K562 (cell line): ENCODE measurements around the gene TSGA10IP. TPM values are rescaled to one million over a fixed set of nuclear protein-coding genes. Genes with fewer than 3 reads are reported as not detected.

ENCODE experiments used
- ATF1 ChIP-seq, 2 experiments: fragments of 450-650 bp in 1 of 2; IDR thresholded peaks; 2 replicates each; pipeline ENCODE4 v1.6.1; 2016; ENCODE audit warnings: missing compliant biosample characterization in 1 of 2, missing genetic modification characterization in 1 of 2
- CBX3 ChIP-seq, 2 experiments: IDR thresholded peaks; 1 replicate in 1 of 2; 2 replicates in 1 of 2; pipeline ENCODE4 v1.6.1; 2012; ENCODE audit warnings: inconsistent platforms in 2 of 2, low read length in 2 of 2, borderline replicate concordance in 1 of 2, control low read depth in 1 of 2
- CHD7 ChIP-seq: fragments of 200-600 bp; sonication (generic); IDR thresholded peaks from one replicate; pipeline ENCODE4 v1.6.1; 2012; ENCODE audit warnings: mild to moderate bottlenecking, low read depth, low read length, inconsistent platforms
- CXXC5 ChIP-seq: fragments of 250-450 bp; sonication (Bioruptor Pico); IDR thresholded peaks from 2 replicates; pipeline ENCODE4 v1.8.0; 2022; ENCODE audit warnings: inconsistent platforms, mild to moderate bottlenecking, moderate library complexity
- DNMT1 ChIP-seq: fragments of 450-650 bp; IDR thresholded peaks from 2 replicates; pipeline ENCODE4 v1.6.1; 2016; ENCODE audit warnings: antibody characterized with exemption, mild to moderate bottlenecking
- ETS2 ChIP-seq: IDR thresholded peaks from 2 replicates; pipeline ENCODE4 v1.6.1; 2016; ENCODE audit warnings: borderline replicate concordance, missing genetic modification characterization, mild to moderate bottlenecking, moderate library complexity, missing compliant biosample characterization; ENCODE audit not compliant: poor library complexity, severe bottlenecking
- HNRNPK ChIP-seq: fragments of 200-400 bp; formaldehyde crosslinking; IDR thresholded peaks from one replicate; pipeline ENCODE4 v1.6.1; 2018; ENCODE audit warnings: mild to moderate bottlenecking, low read depth, low read length; ENCODE audit not compliant: poor library complexity, severe bottlenecking
- JUND ChIP-seq, 2 experiments: IDR thresholded peaks; 2 replicates in 1 of 2; 3 replicates in 1 of 2; pipeline ENCODE4 v1.6.1; 2011; ENCODE audit warnings: borderline replicate concordance in 2 of 2, low read depth in 2 of 2, low read length in 2 of 2, improper control_type of control experiment in 1 of 2, missing biosample characterization in 1 of 2, missing genetic modification characterization in 1 of 2, missing genetic modification reagents in 1 of 2
- MCM2 ChIP-seq: fragments of 450-650 bp; IDR thresholded peaks from 2 replicates; pipeline ENCODE4 v1.6.1; 2017; ENCODE audit warnings: low read depth, mild to moderate bottlenecking
- MTA1 ChIP-seq: fragments of 450-650 bp; IDR thresholded peaks from 2 replicates; pipeline ENCODE4 v1.6.1; 2017; ENCODE audit warnings: borderline replicate concordance
- MYBL2 ChIP-seq, 2 experiments: fragments of 450-650 bp in 1 of 2; sonication (generic) in 1 of 2; formaldehyde crosslinking in 1 of 2; IDR thresholded peaks; 2 replicates each; pipeline versions ENCODE4 v1.6.1 to v1.8.1; 2017 to 2022; ENCODE audit warnings: borderline replicate concordance in 1 of 2, inconsistent platforms in 1 of 2, low read depth in 1 of 2, mild to moderate bottlenecking in 1 of 2, missing genetic modification reagents in 1 of 2, moderate library complexity in 1 of 2
- RFX7 ChIP-seq: fragments of 250-450 bp; sonication (Bioruptor Pico); IDR thresholded peaks from 2 replicates; pipeline ENCODE4 v1.5.1; 2021; ENCODE audit warnings: mild to moderate bottlenecking
- TBL1XR1 ChIP-seq, 2 experiments: IDR thresholded peaks; 2 replicates each; pipeline ENCODE4 v1.6.1; 2012; ENCODE audit warnings: improper control_type of control experiment in 2 of 2, low read length in 2 of 2, mild to moderate bottlenecking in 1 of 2
- TCFL5 ChIP-seq: fragments of 250-450 bp; sonication (Bioruptor Pico); conservative IDR thresholded peaks from 2 replicates; pipeline ENCODE4 v1.6.1; 2021; ENCODE audit warnings: mild to moderate bottlenecking, moderate library complexity, matching md5 sums
- U2AF1 ChIP-seq: fragments of 200-400 bp; formaldehyde crosslinking; optimal IDR thresholded peaks from 2 replicates; pipeline ENCODE3; 2017; ENCODE audit warnings: mild to moderate bottlenecking, low read depth, low read length, moderate library complexity
- ZNF24 ChIP-seq: fragments of 450-650 bp; IDR thresholded peaks from 2 replicates; pipeline ENCODE4 v1.6.1; 2016
- polyA plus RNA-seq, 8 experiments: library from polyadenylated mRNA; depleted of rRNA in 4 of 8; stranded (reverse) in 5 of 8; unstranded in 3 of 8; fragments of >200 nt; fragmentation: Nextera tagmentation in 2 of 8; fragmentation: Illumina TruSeq in 1 of 8; extraction: Ambion mirVana in 2 of 8; extraction: Trizol in 1 of 8; gene quantifications; 2 replicates each; pipeline versions ENCODE4 v1.2.1 to v1.2.3, GENCODE V29; 2011 to 2014; ENCODE audit warnings: inconsistent platforms in 1 of 8, missing spikeins in 1 of 8
- total RNA-seq, 7 experiments: library from RNA; depleted of rRNA in 6 of 7; stranded (reverse); fragments of >200 nt in 6 of 7; fragmentation: Illumina TruSeq in 2 of 7; extraction: Trizol in 2 of 7; gene quantifications; 2 replicates each; pipeline versions ENCODE4 v1.2.1 to v1.2.3, GENCODE V29; 2011 to 2021; ENCODE audit warnings: low replicate concordance in 1 of 7

The TSGA10IP gene
- total and polyA plus RNA-seq, 9 of the 15 experiments (the other 6 are each of a cell fraction or from before 2014, with no cell fraction given): not detected

- TF ChIP-seq ATF1 (CRISPR knock-in tag; IDR thresholded peaks at IDR 0.05) (peak; percentile 73), ATF1 (tag; IDR thresholded peaks at IDR 0.05) (peak; percentile 69), U2AF1 (peak; percentile 95), ETS2 (peak; percentile 35), ZNF24 (peak; percentile 69; the same call in 1 of the 2 replicates), MCM2 (no peak), CBX3 (IDR thresholded peaks at IDR 0.05; ENCODE audit: borderline replicate concordance in 1 of 2, low read length in 2 of 2) (peak in 1 of 2 experiments; percentile 78; a peak in 2 of 3 replicates), TBL1XR1 (IDR thresholded peaks at IDR 0.05; ENCODE audit: low read length in 2 of 2) (peak; percentile 54 to 70; a peak in 2 of 4 replicates), HNRNPK (peak; percentile 40), TCFL5 (CRISPR knock-in tag) (no peak), MTA1 (no peak), DNMT1 (no peak), MYBL2 (IDR thresholded peaks at IDR 0.05; ENCODE audit: low read depth) (no peak), MYBL2 (CRISPR knock-in tag; IDR thresholded peaks at IDR 0.05; ENCODE audit: borderline replicate concordance) (no peak), CHD7 (no peak), RFX7 (CRISPR knock-in tag) (no peak), JUND (IDR thresholded peaks at IDR 0.05; ENCODE audit: borderline replicate concordance, low read depth, low read length) (peak; percentile 66), JUND (tag; IDR thresholded peaks at IDR 0.05; ENCODE audit: borderline replicate concordance, low read depth, low read length) (peak; percentile 34; the same call in 1 of the 3 replicates), CXXC5 (CRISPR knock-in tag) (peak; percentile 97)
These were observed 26.1 kb upstream of the TSGA10IP start, which contains the start of gene DRAP1 (continued) for GRCh38 chr11:65919141-65919572.
